ENCODE data around the gene TRRAP.

TRRAP gene

DNA sequence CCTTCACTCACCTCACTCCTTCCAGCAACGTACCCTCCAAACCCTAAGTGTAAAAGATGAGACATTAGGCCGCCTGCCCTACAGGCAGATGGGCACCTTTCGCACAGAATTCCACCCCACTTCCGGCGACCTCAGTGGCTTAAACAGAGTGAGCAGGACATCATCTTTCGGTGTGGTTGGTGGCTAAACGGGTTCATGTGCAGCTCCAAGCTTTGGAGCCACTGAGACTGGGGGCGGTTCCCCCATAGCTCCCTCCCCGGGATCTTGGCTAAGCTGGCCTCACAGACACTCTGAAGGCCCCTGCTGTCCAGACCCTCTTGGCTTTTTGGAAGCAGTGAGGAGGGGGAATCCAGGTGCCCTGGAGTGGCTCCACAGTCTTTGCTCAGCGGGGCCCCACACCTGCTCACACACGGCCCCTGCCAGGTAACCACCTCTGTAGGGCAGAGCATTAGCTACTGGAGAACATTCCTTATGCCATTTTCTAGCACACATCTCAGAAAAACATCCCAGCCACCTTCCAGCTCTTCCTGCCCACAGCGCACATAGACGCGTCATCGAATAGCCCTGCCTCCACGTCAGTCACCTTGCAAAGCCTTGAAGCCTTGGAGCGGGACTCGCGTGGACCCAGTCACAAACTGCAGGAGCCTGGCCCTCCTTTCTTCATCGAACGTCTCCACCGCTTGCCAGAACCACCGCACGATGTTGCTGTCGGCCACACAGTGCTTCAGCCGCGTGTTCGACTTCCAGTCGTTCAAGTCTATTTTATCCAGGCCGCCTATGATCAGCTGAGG lies 156.8 kb downstream of the TRRAP start:
- TF ChIP-seq, protein P1, sequence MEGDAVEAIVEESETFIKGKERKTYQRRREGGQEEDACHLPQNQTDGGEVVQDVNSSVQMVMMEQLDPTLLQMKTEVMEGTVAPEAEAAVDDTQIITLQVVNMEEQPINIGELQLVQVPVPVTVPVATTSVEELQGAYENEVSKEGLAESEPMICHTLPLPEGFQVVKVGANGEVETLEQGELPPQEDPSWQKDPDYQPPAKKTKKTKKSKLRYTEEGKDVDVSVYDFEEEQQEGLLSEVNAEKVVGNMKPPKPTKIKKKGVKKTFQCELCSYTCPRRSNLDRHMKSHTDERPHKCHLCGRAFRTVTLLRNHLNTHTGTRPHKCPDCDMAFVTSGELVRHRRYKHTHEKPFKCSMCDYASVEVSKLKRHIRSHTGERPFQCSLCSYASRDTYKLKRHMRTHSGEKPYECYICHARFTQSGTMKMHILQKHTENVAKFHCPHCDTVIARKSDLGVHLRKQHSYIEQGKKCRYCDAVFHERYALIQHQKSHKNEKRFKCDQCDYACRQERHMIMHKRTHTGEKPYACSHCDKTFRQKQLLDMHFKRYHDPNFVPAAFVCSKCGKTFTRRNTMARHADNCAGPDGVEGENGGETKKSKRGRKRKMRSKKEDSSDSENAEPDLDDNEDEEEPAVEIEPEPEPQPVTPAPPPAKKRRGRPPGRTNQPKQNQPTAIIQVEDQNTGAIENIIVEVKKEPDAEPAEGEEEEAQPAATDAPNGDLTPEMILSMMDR (IDR thresholded peaks at IDR 0.05; ENCODE audit: borderline replicate concordance, insufficient read depth, low read depth, low read length): no peak
- no peak overlapping the region for H3K4me3 ChIP-seq (ENCODE audit: low read depth, low read length)

DNA sequence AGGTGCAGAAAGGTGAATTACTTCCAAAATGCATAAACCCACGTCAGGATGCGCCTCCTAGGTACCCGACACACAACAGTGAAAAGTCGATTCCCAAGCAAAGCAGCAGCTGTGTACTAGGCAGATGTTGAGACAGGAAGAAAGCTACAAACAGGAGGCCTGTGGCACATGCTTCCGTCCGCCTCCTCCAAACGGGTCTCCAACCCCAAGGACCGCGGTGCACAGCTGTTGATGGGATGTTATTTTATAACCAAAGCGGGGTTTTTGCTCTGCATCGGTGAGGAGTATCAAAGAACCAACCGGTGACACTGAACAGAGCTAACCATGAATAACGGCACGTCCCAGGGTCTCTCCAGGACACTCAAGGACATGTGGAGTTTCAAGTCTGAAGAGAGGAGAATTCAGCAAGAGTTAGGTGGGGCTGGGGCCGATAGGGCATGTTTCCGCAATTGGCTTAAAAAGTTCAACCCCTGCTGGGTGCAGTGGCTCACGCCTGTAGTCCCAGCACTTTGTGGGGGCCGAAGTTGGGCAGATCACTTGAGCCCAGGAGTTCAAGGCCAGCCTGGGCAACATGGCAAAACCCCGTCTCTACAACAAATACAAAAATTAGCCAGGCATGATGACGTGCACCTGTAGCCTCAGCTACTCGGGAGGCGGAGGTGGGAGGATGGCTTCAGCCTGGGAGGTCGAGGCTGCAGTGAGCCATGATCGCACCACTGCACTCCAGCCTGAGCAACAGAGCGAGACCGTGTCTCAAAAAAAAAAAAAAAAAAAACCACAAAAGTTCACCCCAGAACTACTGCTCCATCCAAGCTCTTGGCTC lies 157.6 kb downstream of the TRRAP start:
- no peak overlapping the region for H3K4me3 ChIP-seq (ENCODE audit: low read depth, low read length)
- TF ChIP-seq, protein P1 (IDR thresholded peaks at IDR 0.05; ENCODE audit: borderline replicate concordance, insufficient read depth, low read depth, low read length): no peak

DNA sequence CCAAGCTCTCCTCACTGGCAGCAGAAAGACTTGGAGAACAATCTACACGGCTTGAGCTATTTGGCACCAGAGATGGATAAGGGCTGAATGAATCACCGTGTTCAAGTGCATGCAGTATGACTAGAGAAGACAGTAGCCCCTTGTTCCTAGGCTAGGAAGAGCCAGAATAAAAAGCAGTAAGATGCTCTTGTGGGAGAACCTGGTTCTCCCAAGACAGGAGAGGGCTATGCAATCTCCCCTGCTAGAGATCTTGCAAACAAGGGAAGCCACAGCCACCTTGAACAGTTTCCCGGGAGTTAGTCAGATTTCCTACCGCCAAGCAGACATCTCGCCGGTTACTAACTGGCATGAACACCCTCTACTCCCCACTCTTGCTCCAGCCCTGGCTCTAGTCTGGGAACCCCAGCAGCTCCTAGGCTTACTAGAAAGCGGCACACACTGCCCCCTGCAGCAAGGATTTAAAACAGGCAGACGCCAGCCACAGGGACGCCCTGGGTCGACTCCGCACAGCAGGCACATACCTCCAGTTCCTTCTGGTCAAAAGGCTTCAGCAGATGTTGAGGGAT lies 158.3 kb downstream of the TRRAP start:
- no peak overlapping the region for H3K4me3 ChIP-seq (ENCODE audit: low read depth, low read length)
- TF ChIP-seq, protein P1 (IDR thresholded peaks at IDR 0.05; ENCODE audit: borderline replicate concordance, insufficient read depth, low read depth, low read length): peak; percentile 14; the same call in 1 of the 2 replicates

DNA sequence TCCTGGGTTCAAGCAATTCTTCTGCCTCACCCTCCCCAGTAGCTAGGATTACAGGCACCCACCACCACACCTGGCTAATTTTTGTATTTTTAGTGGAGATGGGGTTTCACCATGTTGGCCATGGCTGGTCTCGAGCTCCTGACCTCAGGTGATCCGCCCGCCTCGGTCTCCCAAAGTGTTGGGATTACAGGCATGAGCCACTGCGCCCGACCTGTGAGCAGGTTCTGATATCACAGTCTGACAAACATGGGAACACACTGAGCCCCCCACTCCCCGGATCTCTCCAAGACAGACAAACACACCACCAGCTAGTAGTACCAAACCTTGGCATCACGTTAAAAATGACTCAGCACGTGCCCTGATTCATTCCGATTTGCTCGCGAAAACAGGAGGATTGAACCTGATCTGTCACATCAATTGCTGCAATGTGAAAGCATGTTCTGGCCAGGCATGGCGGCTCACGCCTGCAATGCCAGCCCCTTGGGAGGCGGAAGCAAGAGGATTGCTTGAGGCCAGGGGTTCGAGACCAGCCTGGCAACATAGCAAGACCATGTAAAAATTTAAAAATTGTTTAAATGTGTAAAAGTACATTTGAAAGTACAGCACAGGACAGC lies 159.1 kb downstream of the TRRAP start:
- no peak overlapping the region for H3K4me3 ChIP-seq (ENCODE audit: low read depth, low read length)
- TF ChIP-seq, protein P1 (IDR thresholded peaks at IDR 0.05; ENCODE audit: borderline replicate concordance, insufficient read depth, low read depth, low read length): no peak

DNA sequence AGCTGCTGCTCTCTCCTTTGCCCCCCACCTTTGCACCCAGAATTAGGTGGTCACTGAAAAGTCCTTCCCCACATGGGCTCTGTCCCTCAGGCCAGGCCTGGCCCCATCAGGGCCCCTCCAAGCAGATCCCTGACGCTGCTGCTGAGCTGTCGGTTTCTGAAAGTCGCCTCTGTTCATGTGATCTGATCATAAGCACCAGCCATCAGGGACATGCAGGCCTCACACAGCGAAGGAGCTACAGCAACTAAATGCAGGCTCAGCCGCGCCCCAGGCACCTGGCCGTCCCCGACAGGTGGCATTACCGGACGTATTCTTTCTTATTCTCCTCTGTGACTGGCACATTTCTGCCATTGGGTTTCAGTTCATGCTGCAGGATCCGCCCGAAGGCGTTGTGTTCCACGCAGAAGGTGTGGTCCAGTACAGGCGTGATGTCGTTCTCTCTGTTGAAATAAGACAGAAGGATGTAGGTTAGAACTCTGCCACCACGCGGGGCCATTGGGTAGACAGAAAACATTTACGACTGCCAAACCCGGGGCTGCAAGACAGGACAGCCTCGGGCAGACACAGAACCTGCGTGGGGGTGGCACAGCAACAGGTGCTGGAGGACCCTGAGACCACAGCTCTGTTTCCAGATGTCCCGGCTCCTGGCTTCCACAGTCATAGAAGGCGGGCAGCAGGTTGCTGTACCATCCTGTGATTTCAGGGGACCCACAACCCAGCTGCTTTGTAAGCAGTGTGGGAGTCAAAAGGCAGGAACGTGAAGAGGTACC lies 159.9 kb downstream of the TRRAP start:
- TF ChIP-seq, protein P1 (IDR thresholded peaks at IDR 0.05; ENCODE audit: borderline replicate concordance, insufficient read depth, low read depth, low read length): no peak
- no peak overlapping the region for H3K4me3 ChIP-seq (ENCODE audit: low read depth, low read length)

DNA sequence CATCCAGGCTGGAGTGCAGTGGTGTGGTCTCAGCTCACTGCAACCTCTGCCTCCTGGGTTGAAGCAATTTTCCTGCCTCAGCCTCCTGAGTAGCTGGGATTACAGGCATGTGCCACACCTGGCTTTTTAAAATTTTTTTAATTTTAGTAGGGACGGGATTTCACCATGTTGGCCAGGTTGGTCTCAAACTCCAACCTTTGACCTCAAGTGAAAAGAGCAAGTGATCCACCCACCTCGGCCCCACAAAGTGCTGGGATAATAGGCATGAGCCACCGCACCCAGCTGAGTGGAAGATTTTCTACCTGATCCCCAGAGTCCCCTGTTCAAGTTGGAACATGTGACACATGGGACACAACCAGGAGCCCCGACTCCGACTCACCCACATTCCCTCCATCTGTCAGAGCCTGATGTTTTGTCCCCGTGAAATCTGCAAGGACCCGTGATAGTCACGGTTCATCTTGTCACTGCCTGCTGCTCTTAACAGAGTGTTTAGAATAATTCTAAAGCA lies 161.1 kb downstream of the TRRAP start:
- no peak overlapping the region for H3K4me3 ChIP-seq (ENCODE audit: low read depth, low read length)
- TF ChIP-seq, protein P1 (IDR thresholded peaks at IDR 0.05; ENCODE audit: borderline replicate concordance, insufficient read depth, low read depth, low read length): no peak

Measured in GM12875 (cell line).